Effector memory CD8-positive, alpha-beta T cell (primary cell): Measurements from ENCODE around the gene CEACAM4.
"Not testable (repeated sequence)": the region's sequence is repeated elsewhere in the genome, so short reads cannot be mapped to it uniquely, and the experiment has no call there.

Source experiments
- ATAC-seq: fragments of 150-1000 bp; cut with Tn5 transposase; replicated peaks from 2 replicates; pipeline ENCODE4 v1.10.0; 2021; ENCODE audit warnings: mild to moderate bottlenecking, moderate library complexity
- DNase-seq, 3 experiments: peaks; one replicate each; pipeline ENCODE4 v3.0.0; 2021
- H3K27ac Mint-ChIP-seq, 2 donors: one replicate each; pipeline ENCODE4 v1.8.0; 2022; ENCODE audit warnings: mild to moderate bottlenecking in 2 of 2, mixed read lengths in 2 of 2, moderate library complexity in 2 of 2
- H3K27me3 Mint-ChIP-seq, 2 donors: one replicate each; pipeline ENCODE4 v1.8.0; 2022; ENCODE audit warnings: mixed read lengths in 2 of 2
- H3K36me3 Mint-ChIP-seq: one replicate; pipeline ENCODE4 v1.8.0; 2022; ENCODE audit warnings: mild to moderate bottlenecking, moderate library complexity, mixed read lengths; ENCODE audit not compliant: insufficient read depth
- H3K4me1 Mint-ChIP-seq, 2 donors: one replicate each; pipeline ENCODE4 v1.8.0; 2022; ENCODE audit warnings: low read depth in 2 of 2, mixed read lengths in 2 of 2
- H3K4me3 Mint-ChIP-seq, 2 donors: one replicate each; pipeline ENCODE4 v1.8.0; 2022; ENCODE audit warnings: mild to moderate bottlenecking in 2 of 2, mixed read lengths in 2 of 2, moderate library complexity in 2 of 2
- H3K9me3 Mint-ChIP-seq, 2 donors: one replicate each; pipeline ENCODE4 v1.8.0; 2022; ENCODE audit warnings: mixed read lengths in 2 of 2
- total RNA-seq, 9 experiments: gene quantifications; one replicate each; lab custom pipeline; 2026; lab: John Stamatoyannopoulos, UW

CEACAM4 gene
- total RNA-seq = 0 reads per million in 9 experiments

DNA sequence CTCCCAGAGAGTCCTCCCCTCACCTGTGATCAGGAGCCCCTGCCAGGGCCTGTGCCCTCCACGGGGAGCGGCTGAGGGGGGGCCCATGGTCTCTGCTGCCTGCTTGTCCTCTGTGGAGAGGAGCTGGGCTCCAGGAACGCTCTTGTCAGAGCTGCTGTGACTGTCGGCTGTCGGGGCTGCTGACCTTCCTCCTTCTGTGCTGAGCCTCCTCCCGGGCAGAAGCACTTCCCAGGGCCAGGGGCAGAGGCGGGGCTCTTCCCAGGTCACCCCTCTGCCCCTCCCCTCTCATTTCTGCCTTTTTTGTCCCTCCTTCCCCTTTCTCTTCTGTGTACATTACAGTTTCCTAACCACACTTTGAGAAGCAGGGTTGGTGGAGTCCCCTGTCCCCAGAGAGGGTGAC lies at the start of gene CEACAM4:
TSS of gene CEACAM4 (minus strand) at position 198 of the 400 bp plus-strand sequence. CDS start at position 87, 111 bp downstream.
- DNase-seq = no peak
- Mint-ChIP-seq H3K9me3 (no peaks in the 10 kb centered on the region), H3K4me1 (no peaks in the 10 kb centered on the region), H3K27me3 (peaks cover 49 to 81% of the 10 kb centered on the region in 2 donors), H3K27ac (no peak within 1 kb of the TSS), H3K4me3 (peak within 1 kb of the TSS in 1 of 2 donors; percentile 13), H3K36me3 (peaks cover 3% of the 10 kb centered on the region)
- ATAC-seq = no peak

DNA sequence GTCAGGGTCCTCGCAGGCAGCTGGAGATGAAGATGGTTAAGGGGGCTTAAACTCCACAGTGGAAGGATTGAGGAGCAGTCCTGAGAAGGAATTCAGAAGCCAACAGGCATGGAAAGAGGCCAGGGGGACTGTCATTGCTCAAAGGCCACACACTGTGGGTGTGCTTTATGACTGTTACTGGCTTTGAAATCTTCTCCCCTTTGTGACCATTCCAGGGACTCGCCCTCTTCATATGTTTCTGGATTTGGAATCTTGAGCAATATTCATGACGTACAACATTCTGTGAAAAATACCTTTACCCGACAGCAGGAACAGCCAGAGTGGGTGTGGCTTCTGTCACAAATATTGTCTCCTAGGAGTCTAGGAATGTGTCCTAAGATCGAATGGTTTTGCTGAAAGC lies 44.6 kb upstream of the CEACAM4 start:
- Mint-ChIP-seq H3K36me3 (no peaks in the 10 kb centered on the region), H3K27ac (no peak overlapping the region), H3K4me1 (no peaks in the 10 kb centered on the region), H3K4me3 (no peak overlapping the region), H3K9me3 (peaks cover 0 to 2% of the 10 kb centered on the region in 2 donors), H3K27me3 (peaks cover 73 to 79% of the 10 kb centered on the region in 2 donors)
- DNase-seq (no peak), ATAC-seq (no peak)

DNA sequence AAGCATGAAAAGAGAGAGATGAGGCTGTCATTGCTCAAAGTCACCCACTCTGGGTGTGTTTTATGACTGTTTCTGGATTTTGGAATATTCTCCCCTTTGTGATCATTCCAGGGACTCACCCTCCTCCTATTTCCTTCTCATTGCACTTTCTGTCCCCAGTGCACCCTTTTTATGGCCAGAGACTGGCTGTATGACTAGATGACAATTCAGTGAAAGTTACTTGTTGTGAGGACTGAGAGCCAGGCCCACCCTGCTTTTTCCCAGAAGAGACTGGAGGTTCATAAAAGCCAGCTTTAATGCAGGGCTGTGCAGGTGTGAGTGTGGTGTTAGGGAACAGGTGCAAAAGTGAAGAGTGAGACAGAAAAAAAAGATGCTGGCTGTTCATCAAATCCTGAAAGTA lies 43.9 kb upstream of the CEACAM4 start:
- Mint-ChIP-seq H3K4me3 (no peak overlapping the region), H3K36me3 (no peaks in the 10 kb centered on the region), H3K4me1 (no peaks in the 10 kb centered on the region), H3K27me3 (peaks cover 71 to 75% of the 10 kb centered on the region in 2 donors), H3K9me3 (peaks cover 0 to 2% of the 10 kb centered on the region in 2 donors), H3K27ac (no peak overlapping the region)
- DNase-seq = no peak
- no peak for ATAC-seq

DNA sequence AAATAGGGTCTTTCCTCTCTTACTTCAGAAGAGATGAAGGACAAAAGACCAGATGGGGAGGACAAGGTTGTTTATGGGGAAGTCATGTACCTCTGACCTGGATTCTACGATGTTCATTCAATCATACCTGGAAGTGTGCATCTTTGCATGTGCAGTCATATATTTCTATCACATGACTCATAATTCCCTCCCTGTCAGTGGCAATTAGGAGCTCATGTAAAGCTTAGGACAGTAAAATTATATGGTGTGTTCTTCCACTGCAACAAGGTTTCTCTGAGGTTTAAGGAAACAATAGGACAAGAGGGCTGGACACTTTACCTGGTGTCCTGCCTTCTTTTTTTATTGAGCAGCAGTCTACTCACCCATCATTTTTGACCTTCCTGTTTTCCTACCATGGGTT lies 41.4 kb upstream of the CEACAM4 start:
- no peak overlapping the region for H3K27ac Mint-ChIP-seq
- H3K4me1 Mint-ChIP-seq = no peaks in the 10 kb centered on the region
- DNase-seq = no peak
- peaks cover 6 to 13% of the 10 kb centered on the region in 2 donors for H3K9me3 Mint-ChIP-seq
- no peak overlapping the region for H3K4me3 Mint-ChIP-seq
- H3K36me3 Mint-ChIP-seq = no peaks in the 10 kb centered on the region
- no peak for ATAC-seq
- peaks cover 68 to 70% of the 10 kb centered on the region in 2 donors for H3K27me3 Mint-ChIP-seq

DNA sequence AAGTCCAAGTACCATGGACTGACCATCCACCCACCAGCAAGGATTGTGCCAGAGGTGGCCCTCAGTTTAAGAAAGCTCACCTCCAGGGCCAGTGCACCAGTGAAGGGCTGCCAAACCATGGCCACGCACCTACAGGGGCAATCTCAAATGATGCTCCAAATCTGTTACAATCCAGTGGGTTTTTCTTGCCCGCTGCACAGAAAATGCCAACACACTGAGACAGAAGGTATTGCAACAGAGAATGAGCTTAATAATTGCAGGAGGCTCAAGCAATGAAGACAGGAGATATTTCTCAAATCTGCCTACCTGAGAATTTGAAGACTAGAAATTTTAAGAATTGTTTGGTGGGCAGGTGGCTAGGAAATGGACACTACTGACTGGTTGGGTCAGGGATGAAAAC lies 39.2 kb upstream of the CEACAM4 start:
- Mint-ChIP-seq H3K36me3 (no peaks in the 10 kb centered on the region), H3K4me3 (no peak overlapping the region), H3K9me3 (peaks cover 6 to 13% of the 10 kb centered on the region in 2 donors), H3K27ac (no peak overlapping the region), H3K27me3 (peaks cover 64% of the 10 kb centered on the region in 2 donors), H3K4me1 (no peaks in the 10 kb centered on the region)
- DNase-seq (no peak), ATAC-seq (no peak)

DNA sequence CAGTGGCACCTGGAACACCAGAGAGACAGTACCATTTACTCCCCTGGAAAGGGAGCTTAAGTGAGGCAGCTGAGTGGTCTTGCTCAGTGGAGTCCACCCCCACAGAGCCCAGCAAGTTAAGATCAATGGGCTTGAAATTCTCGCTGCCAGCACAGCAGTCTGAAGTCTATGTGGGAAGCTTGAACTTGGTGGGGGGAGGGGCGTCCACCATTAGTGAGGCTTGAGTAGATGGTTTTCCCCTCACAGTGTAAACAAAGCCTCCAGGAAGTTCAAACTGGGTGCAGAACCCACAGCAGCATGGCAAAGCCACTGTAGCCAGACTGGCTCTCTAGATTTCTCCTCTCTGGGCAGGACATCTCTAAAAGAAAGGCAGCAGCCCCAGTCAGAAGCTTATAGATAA lies 30.3 kb upstream of the CEACAM4 start:
- no peaks in the 10 kb centered on the region for H3K9me3 Mint-ChIP-seq
- DNase-seq (peak; percentile 8 to 31 (median 23)), ATAC-seq (peak; percentile 64)
- H3K27me3 Mint-ChIP-seq = peaks cover 58 to 75% of the 10 kb centered on the region in 2 donors
- no peaks in the 10 kb centered on the region for H3K36me3 Mint-ChIP-seq
- H3K4me1 Mint-ChIP-seq = peaks cover 0 to 13% of the 10 kb centered on the region in 2 donors
- H3K27ac Mint-ChIP-seq = peak overlapping the region in 1 of 2 donors; percentile 91
- peak overlapping the region in 1 of 2 donors; percentile 59 for H3K4me3 Mint-ChIP-seq

GRCh38 chr19:41656756-41657155 lies 29.9 kb upstream of the CEACAM4 start:
- peaks cover 0 to 13% of the 10 kb centered on the region in 2 donors for H3K4me1 Mint-ChIP-seq
- DNase-seq (peak in 2 of 3 experiments; percentile 31 to 36), ATAC-seq (peak; percentile 98)
- H3K27ac Mint-ChIP-seq = peak overlapping the region in 1 of 2 donors; percentile 91
- H3K36me3 Mint-ChIP-seq, H3K9me3 Mint-ChIP-seq: not testable (repeated sequence)
- H3K4me3 Mint-ChIP-seq = peak overlapping the region in 1 of 2 donors; percentile 59
- peaks cover 54 to 71% of the 10 kb centered on the region in 2 donors for H3K27me3 Mint-ChIP-seq

DNA sequence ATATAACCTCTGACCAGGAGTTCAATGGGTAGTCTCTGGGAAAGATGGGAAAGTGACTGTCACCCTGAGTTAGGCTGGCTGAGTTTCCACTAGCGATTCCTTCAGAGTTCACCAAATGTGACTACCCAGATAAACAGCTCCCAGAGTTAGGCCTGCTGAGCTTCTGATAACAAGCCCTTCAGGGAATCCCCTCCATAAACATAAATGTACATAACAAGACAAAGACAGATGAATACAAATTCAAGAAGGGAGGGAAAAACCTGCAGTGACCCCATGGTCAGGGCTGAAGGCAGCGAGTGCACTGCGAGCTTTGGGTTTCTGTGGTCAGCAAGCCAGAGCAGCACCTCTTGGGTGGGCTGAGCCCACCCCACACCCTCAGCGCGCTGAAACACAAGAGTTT lies 25.4 kb upstream of the CEACAM4 start:
- ATAC-seq (no peak), DNase-seq (no peak)
- Mint-ChIP-seq H3K4me1 (peaks cover 0 to 10% of the 10 kb centered on the region in 2 donors), H3K36me3 (no peaks in the 10 kb centered on the region), H3K27ac (no peak overlapping the region), H3K27me3 (peaks cover 46 to 60% of the 10 kb centered on the region in 2 donors), H3K4me3 (no peak overlapping the region), H3K9me3 (no peaks in the 10 kb centered on the region)

- no peaks in the 10 kb centered on the region for H3K9me3 Mint-ChIP-seq
- H3K36me3 Mint-ChIP-seq = no peaks in the 10 kb centered on the region
- no peak overlapping the region for H3K4me3 Mint-ChIP-seq
- ATAC-seq = no peak
- no peak overlapping the region for H3K27ac Mint-ChIP-seq
- H3K27me3 Mint-ChIP-seq = peaks cover 48 to 50% of the 10 kb centered on the region in 2 donors
- H3K4me1 Mint-ChIP-seq = peaks cover 0 to 3% of the 10 kb centered on the region in 2 donors
- no peak for DNase-seq
Observed at GRCh38 chr19:41649827-41650226, 23.0 kb upstream of the CEACAM4 start.

- ATAC-seq (no peak), DNase-seq (peak; percentile 26 to 37 (median 31))
Observed at GRCh38 chr19:41646589-41647204, 19.8 kb upstream of the CEACAM4 start.

DNA sequence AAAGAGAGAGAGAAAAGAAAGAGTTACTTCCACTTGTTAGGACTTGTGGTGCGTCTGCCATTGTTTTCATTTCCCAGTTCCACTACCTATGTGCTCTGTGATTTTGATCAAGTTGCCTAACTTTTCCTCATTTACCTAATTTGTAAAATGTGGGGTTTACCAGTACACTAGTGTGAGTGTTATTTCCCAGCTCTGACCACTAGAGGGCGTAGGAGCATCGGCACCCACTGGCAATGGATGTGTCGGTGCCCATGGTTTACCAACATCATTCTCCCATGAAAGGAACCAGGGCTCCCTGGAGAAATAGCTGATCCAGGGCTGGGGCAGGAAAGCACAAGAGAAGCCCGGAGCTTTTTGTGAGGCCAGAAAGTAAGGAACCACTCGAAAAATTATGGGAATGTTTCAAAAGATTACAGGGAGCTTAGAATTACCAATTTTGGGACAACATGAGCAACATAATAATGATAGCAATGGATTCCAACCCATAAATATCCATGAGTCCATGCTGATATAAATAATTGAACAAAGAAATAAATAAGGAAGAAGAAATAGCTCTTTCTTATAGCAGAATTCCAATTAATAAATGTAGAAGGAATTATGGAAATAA lies 15.1 kb upstream of the CEACAM4 start:
- no peak overlapping the region for H3K4me3 Mint-ChIP-seq
- H3K4me1 Mint-ChIP-seq = peaks cover 3 to 4% of the 10 kb centered on the region in 2 donors
- no peaks in the 10 kb centered on the region for H3K9me3 Mint-ChIP-seq
- ATAC-seq = peak; percentile 73
- H3K36me3 Mint-ChIP-seq = peaks cover 5% of the 10 kb centered on the region
- peak; percentile 70 to 79 (median 74) for DNase-seq
- no peak overlapping the region for H3K27ac Mint-ChIP-seq
- H3K27me3 Mint-ChIP-seq = peaks cover 41 to 51% of the 10 kb centered on the region in 2 donors

More at GRCh38 chr19:41646589-41647204, 19.8 kb upstream of the CEACAM4 start:
- peaks cover 3 to 7% of the 10 kb centered on the region in 2 donors for H3K4me1 Mint-ChIP-seq
- H3K9me3 Mint-ChIP-seq = no peaks in the 10 kb centered on the region
- H3K4me3 Mint-ChIP-seq = no peak overlapping the region
- peaks cover 43 to 52% of the 10 kb centered on the region in 2 donors for H3K27me3 Mint-ChIP-seq
- H3K36me3 Mint-ChIP-seq = peaks cover 3% of the 10 kb centered on the region
- no peak overlapping the region for H3K27ac Mint-ChIP-seq

DNA sequence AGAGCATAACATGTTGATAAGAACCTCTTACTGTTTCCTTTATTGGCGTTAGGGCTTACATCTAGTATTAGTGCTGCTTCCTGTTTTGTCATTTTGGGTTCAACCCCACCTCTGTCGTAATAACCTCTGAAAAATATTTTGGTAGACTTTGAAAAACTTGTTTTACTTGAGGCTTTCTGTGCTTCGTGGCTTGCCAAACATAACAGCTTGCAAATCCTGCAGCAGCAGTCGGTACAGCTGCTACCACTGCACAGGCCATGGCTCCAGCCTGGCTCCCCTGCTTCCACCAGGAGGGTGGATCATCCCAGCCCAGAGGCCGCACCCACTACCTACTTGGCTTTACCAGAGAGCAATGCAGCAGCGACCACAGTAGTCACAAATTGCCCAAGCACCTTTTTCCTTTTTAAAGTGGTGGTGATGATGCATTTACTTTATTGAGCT lies 11.8 kb upstream of the CEACAM4 start:
- DNase-seq = no peak
- Mint-ChIP-seq H3K27ac (no peak overlapping the region), H3K9me3 (no peaks in the 10 kb centered on the region), H3K27me3 (peaks cover 74 to 83% of the 10 kb centered on the region in 2 donors), H3K4me3 (no peak overlapping the region), H3K4me1 (peaks cover 3 to 4% of the 10 kb centered on the region in 2 donors), H3K36me3 (peaks cover 5% of the 10 kb centered on the region)
- no peak for ATAC-seq

DNA sequence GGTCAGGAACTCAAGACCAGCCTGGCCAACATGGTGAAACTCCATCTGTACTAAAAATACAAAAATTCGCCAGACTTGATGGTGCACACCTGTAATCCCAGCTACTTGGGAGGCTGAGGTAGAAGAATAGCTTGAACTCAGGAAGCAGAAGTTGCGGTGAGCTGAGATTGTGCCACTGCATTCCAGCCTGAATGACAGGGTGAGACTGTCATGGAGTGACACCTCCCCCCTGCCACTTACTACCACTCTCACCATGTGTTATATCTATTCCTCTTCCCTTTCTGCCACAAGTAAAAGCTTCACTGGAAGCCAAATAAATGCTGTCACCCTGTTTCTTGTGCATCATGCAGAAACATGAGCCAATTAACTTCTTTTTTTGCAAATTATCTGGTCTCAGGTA lies 10.6 kb upstream of the CEACAM4 start:
- no peak for ATAC-seq
- H3K27ac Mint-ChIP-seq = no peak overlapping the region
- no peak for DNase-seq
- no peak overlapping the region for H3K4me3 Mint-ChIP-seq
- peaks cover 5% of the 10 kb centered on the region for H3K36me3 Mint-ChIP-seq
- H3K9me3 Mint-ChIP-seq = no peaks in the 10 kb centered on the region
- peaks cover 77 to 91% of the 10 kb centered on the region in 2 donors for H3K27me3 Mint-ChIP-seq
- peaks cover 3 to 4% of the 10 kb centered on the region in 2 donors for H3K4me1 Mint-ChIP-seq
